Camera-type eye (tissue), 1 donor: ENCODE results near the gene DYRK3. TPM values are rescaled to one million over a fixed set of nuclear protein-coding genes. Genes with fewer than 3 reads are reported as not detected.

Experiments
- total RNA-seq: library from RNA; depleted of rRNA; stranded (reverse); fragments of >200 nt; gene quantifications from one replicate; pipeline ENCODE4 v1.2.3, GENCODE V29; 2014

The DYRK3 gene
- 29.7 TPM for total RNA-seq

DNA sequence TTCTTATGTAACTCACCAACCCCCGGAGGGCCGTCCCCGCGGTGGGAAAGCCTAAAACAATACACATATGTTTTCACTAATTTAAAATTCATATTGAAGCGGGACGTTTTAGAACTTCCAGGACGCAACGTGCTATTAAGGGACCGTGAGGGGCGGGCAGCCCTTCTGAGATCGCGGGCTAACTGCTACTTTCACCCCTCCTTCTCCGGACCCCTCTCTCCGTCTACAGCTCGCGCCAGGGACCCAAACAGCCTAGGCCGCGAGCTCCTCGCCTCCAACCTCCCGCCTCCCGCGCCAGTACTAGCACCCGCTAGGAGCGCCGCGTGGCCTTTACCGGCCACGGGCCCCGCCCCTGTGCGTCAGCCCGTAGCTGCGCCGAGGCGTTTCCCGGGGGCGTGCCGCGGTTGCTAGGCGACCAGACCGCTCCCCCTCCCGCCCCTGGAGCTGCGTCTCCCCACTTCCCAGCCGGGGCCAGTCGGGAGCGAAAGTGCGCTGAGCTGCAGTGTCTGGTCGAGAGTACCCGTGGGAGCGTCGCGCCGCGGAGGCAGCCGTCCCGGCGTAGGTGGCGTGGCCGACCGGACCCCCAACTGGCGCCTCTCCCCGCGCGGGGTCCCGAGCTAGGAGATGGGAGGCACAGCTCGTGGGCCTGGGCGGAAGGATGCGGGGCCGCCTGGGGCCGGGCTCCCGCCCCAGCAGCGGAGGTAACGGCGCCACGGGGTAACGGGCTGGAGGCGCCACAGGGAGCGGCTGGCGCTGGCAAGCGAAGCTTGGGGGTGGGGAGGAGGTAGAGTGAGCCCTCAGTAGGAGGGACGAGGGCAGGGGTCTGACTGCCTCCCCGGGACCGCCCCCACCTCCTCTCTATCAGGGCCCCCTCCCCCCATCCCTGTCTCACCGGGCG is at the start of gene DYRK3:
Gene DYRK3, plus strand, starts transcription at position 457 of the 898 bp plus-strand sequence. Its CDS starts 168 bp downstream, at position 625.

DNA sequence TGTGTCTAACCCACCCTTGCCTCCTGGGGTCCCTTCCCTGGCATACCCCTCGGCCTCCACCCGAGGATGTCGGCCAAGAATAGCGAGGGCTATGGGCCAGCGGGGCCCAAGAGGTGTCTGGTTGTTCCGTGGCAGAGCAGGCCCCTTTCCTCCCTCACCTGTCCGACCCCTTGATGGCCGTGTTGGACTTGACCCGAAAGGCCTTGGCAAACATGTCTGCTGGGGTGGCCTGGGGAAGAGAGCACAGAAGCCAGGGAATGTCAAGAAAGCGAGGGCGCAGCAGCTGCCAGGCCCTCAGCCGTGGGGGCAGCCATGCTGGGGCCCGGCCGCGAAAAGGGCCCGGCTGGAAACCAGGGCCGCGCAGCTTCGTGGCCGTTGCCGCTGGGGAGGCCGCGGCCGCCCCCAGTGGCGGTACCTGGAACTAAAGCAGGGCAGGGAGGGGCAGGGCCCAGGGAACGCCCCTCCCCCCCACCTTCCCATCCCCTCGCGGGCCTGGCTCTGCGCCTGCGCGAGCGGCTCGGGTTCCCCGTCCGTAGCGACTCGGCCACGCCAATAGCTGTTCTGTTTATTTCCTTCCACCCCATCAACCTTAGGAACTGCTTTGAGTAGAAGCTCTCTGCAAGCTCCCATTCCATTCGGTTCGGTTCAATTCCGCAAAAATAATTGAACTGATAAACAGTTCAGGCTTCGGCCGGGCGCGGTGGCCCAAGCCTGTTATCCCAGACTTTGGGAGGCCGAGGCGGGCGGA is 23.0 kb upstream of the DYRK3 start, which contains the start of gene EIF2D:
Gene EIF2D, minus strand, starts transcription at position 337 of the 748 bp plus-strand sequence. Its CDS starts 123 bp downstream, at position 214.

DNA sequence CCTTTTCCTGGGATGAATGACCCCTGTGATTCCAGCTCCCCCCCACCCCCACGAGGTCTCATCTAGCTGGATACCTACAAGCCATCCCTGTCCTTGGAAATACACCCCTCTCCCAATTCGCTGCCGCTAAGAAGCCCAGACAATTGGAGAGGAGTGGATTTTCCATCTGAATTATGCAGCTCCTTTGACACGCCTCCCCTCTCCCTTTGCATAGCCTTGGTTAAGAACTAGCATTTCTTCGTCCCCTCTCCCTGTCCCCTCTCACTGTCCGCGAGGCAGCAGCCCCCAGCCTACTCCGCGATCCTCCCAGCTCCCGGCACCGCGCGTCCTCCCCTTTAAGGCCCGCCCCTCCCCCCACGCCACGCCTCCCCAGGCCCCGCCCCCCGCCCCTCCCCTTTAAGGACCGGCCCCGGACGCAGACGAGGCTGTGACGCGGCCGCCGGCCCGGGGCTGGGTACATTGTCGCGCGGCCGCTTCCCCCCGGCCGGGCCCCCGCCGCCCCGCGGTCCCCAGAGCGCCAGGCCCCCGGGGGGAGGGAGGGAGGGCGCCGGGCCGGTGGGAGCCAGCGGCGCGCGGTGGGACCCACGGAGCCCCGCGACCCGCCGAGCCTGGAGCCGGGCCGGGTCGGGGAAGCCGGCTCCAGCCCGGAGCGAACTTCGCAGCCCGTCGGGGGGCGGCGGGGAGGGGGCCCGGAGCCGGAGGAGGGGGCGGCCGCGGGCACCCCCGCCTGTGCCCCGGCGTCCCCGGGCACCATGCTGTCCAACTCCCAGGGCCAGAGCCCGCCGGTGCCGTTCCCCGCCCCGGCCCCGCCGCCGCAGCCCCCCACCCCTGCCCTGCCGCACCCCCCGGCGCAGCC is 49.4 kb downstream of the DYRK3 start, which contains the start of gene MAPKAPK2:
Gene MAPKAPK2, plus strand, starts transcription at position 428 of the 856 bp plus-strand sequence. Its CDS starts 325 bp downstream, at position 753.

Other genes with a start within 250 kb of the DYRK3 start
- 5.1 TPM for gene IKBKE, start 165.1 kb upstream of the DYRK3 start, total RNA-seq
- gene RASSF5, start 128.0 kb upstream of the DYRK3 start, total RNA-seq, result 7.8 TPM
- gene EIF2D, start 23.1 kb upstream of the DYRK3 start, total RNA-seq, result 53.8 TPM
- 22.0 TPM for gene MAPKAPK2, start 49.4 kb downstream of the DYRK3 start, total RNA-seq
- gene IL19, start 135.2 kb downstream of the DYRK3 start, total RNA-seq, result not detected
- not detected for gene IL10, start 137.0 kb downstream of the DYRK3 start, total RNA-seq
- not detected for gene IL20, start 230.1 kb downstream of the DYRK3 start, total RNA-seq